Trophoblast cell (in vitro differentiated cells and primary cell): ENCODE data around the gene OPN4.

Experiments used
- DNase-seq, 2 donors: peaks; one replicate each; pipeline ENCODE4 v3.0.0-alpha.2; 2016
- H2AFZ ChIP-seq: 2 replicates; pipeline ENCODE4 v1.6.1; 2013; ENCODE audit warnings: low read length, moderate library complexity, mild to moderate bottlenecking; ENCODE audit not compliant: insufficient read depth, poor library complexity
- H2AK5ac ChIP-seq: 2 replicates; pipeline ENCODE4 v1.6.1; 2013; ENCODE audit warnings: mild to moderate bottlenecking, low read length
- H2BK120ac ChIP-seq: 2 replicates; pipeline ENCODE4 v1.6.1; 2013; ENCODE audit warnings: low read length, mild to moderate bottlenecking, moderate library complexity; ENCODE audit not compliant: insufficient read depth, poor library complexity
- H2BK12ac ChIP-seq: 2 replicates; pipeline ENCODE4 v1.6.1; 2013; ENCODE audit warnings: mild to moderate bottlenecking, low read length, moderate library complexity
- H2BK5ac ChIP-seq: 2 replicates; pipeline ENCODE4 v1.6.1; 2013; ENCODE audit warnings: low read length, low read depth, moderate library complexity, mild to moderate bottlenecking; ENCODE audit not compliant: poor library complexity
- H3K14ac ChIP-seq: 2 replicates; pipeline ENCODE4 v1.6.1; 2013; ENCODE audit warnings: mild to moderate bottlenecking, low read length
- H3K18ac ChIP-seq: 2 replicates; pipeline ENCODE4 v1.6.1; 2013; ENCODE audit warnings: mild to moderate bottlenecking, low read length
- H3K23ac ChIP-seq: 2 replicates; pipeline ENCODE4 v1.6.1; 2013; ENCODE audit warnings: low read length
- H3K27ac ChIP-seq: 2 replicates; pipeline ENCODE4 v1.5.1; 2013; ENCODE audit warnings: low read depth, mild to moderate bottlenecking, inconsistent platforms, low read length, moderate library complexity
- H3K27me3 ChIP-seq: 2 replicates; pipeline ENCODE4 v1.6.1; 2013; ENCODE audit warnings: inconsistent platforms, mild to moderate bottlenecking, low read length, moderate library complexity; ENCODE audit not compliant: insufficient read depth
- H3K36me3 ChIP-seq, 2 experiments: 1 replicate in 1 of 2; 2 replicates in 1 of 2; pipeline ENCODE4 v1.6.1; 2013; ENCODE audit warnings: low read length in 2 of 2, mild to moderate bottlenecking in 2 of 2, moderate library complexity in 1 of 2; ENCODE audit not compliant: insufficient read depth in 2 of 2, control insufficient read depth in 1 of 2
- H3K4ac ChIP-seq: 2 replicates; pipeline ENCODE4 v1.6.1; 2013; ENCODE audit warnings: low read depth, mild to moderate bottlenecking, low read length, moderate library complexity
- H3K4me1 ChIP-seq, 2 experiments: 1 replicate in 1 of 2; 2 replicates in 1 of 2; pipeline ENCODE4 v1.6.1; 2013; ENCODE audit warnings: low read length in 2 of 2, mild to moderate bottlenecking in 2 of 2, moderate library complexity in 1 of 2; ENCODE audit not compliant: insufficient read depth in 2 of 2, control insufficient read depth in 1 of 2
- H3K4me2 ChIP-seq: 2 replicates; pipeline ENCODE4 v1.6.1; 2013; ENCODE audit warnings: inconsistent platforms, mild to moderate bottlenecking, low read length, moderate library complexity
- H3K4me3 ChIP-seq: 2 replicates; pipeline ENCODE4 v1.5.1; 2013; ENCODE audit warnings: mild to moderate bottlenecking, low read depth, low read length, inconsistent platforms
- H3K79me1 ChIP-seq: one replicate; pipeline ENCODE4 v1.6.1; 2013; ENCODE audit warnings: low read length
- H3K79me2 ChIP-seq: 2 replicates; pipeline ENCODE4 v1.6.1; 2013; ENCODE audit warnings: low read length, mild to moderate bottlenecking; ENCODE audit not compliant: control insufficient read depth, insufficient read depth, poor library complexity
- H3K9ac ChIP-seq: 2 replicates; pipeline ENCODE4 v1.6.1; 2013; ENCODE audit warnings: mild to moderate bottlenecking, low read length
- H3K9me3 ChIP-seq: 2 replicates; pipeline ENCODE4 v1.6.1; 2013; ENCODE audit warnings: low read depth, mild to moderate bottlenecking, control low read depth, inconsistent platforms, low read length; ENCODE audit not compliant: insufficient read depth
- H4K12ac ChIP-seq: 2 replicates; pipeline ENCODE4 v1.6.1; 2013; ENCODE audit warnings: low read depth, mild to moderate bottlenecking, low read length, moderate library complexity
- H4K8ac ChIP-seq: 2 replicates; pipeline ENCODE4 v1.6.1; 2013; ENCODE audit warnings: low read depth, mild to moderate bottlenecking, low read length, moderate library complexity
- H4K91ac ChIP-seq: one replicate; pipeline ENCODE4 v1.6.1; 2013; ENCODE audit warnings: low read depth, mild to moderate bottlenecking, low read length, moderate library complexity
- WGBS: extraction: QIAGEN DNeasy Blood & Tissue Kit; methylation state at CpG from one replicate; pipeline ENCODE4 v1.1.7; 2013; ENCODE audit warnings: missing lambda C conversion rate; ENCODE audit not compliant: insufficient read length, insufficient coverage; ENCODE audit errors: extremely low coverage; 5-methylcytosine and 5-hydroxymethylcytosine counted together

The OPN4 gene

GRCh38 chr10:86687750-86688149 lies 33.4 kb downstream of the OPN4 start:
- no peak overlapping the region for H3K4me3 ChIP-seq
- no CpG with 5 or more reads among the region's 4 CpGs for WGBS

GRCh38 chr10:86688398-86688921 lies 34.1 kb downstream of the OPN4 start:
- Histone ChIP-seq H4K8ac (no peak overlapping the region), H3K23ac (no peak overlapping the region), H4K12ac (no peak overlapping the region), H2AK5ac (no peak overlapping the region), H3K9ac (no peak overlapping the region), H3K79me2 (no peaks in the 10 kb centered on the region), H3K4me3 (no peak overlapping the region), H3K9me3 (no peaks in the 10 kb centered on the region), H3K4ac (no peak overlapping the region), H3K27me3 (no peaks in the 10 kb centered on the region), H3K4me2 (no peak overlapping the region), H2BK5ac (no peak overlapping the region), H3K14ac (no peak overlapping the region), H3K36me3 (no peaks in the 10 kb centered on the region), H3K4me1 (no peaks in the 10 kb centered on the region), H2BK120ac (no peak overlapping the region), H3K27ac (no peak overlapping the region), H3K18ac (no peak overlapping the region), H3K79me1 (no peaks in the 10 kb centered on the region), H2BK12ac (no peak overlapping the region), H4K91ac (no peak overlapping the region), H2AFZ (no peak overlapping the region)
- no CpG with 5 or more reads among the region's 8 CpGs for WGBS
- DNase-seq, result peak; percentile 60 to 72

More at GRCh38 chr10:86687750-86688149, 33.4 kb downstream of the OPN4 start:
- peak; percentile 12 to 59 for DNase-seq
- no peak overlapping the region for H3K27ac ChIP-seq
- H3K79me1 ChIP-seq, result no peaks in the 10 kb centered on the region
- H3K4me2 ChIP-seq, result peak overlapping the region; percentile 9
- H2BK12ac ChIP-seq, result no peak overlapping the region
- H3K18ac ChIP-seq, result no peak overlapping the region
- no peak overlapping the region for H4K8ac ChIP-seq
- H3K36me3 ChIP-seq, result no peaks in the 10 kb centered on the region
- H3K27me3 ChIP-seq, result no peaks in the 10 kb centered on the region
- no peak overlapping the region for H2AFZ ChIP-seq
- no peak overlapping the region for H4K91ac ChIP-seq
- no peak overlapping the region for H3K4ac ChIP-seq
- no peaks in the 10 kb centered on the region for H3K4me1 ChIP-seq
- H3K9me3 ChIP-seq, result no peaks in the 10 kb centered on the region
- no peak overlapping the region for H4K12ac ChIP-seq
- no peaks in the 10 kb centered on the region for H3K79me2 ChIP-seq
- H3K23ac ChIP-seq, result no peak overlapping the region
- no peak overlapping the region for H2BK120ac ChIP-seq
- H3K9ac ChIP-seq, result no peak overlapping the region
- H2BK5ac ChIP-seq, result no peak overlapping the region
- H3K14ac ChIP-seq, result no peak overlapping the region
- no peak overlapping the region for H2AK5ac ChIP-seq

GRCh38 chr10:86689146-86689545 lies 34.8 kb downstream of the OPN4 start:
- no peak overlapping the region for H4K91ac ChIP-seq
- no peak overlapping the region for H2BK12ac ChIP-seq
- H3K14ac ChIP-seq, result no peak overlapping the region
- no peak overlapping the region for H3K4me3 ChIP-seq
- no peak overlapping the region for H4K12ac ChIP-seq
- no peak overlapping the region for H3K4ac ChIP-seq
- H2BK120ac ChIP-seq, result no peak overlapping the region
- H3K27ac ChIP-seq, result no peak overlapping the region
- H3K9ac ChIP-seq, result no peak overlapping the region
- no peak overlapping the region for H3K18ac ChIP-seq
- H4K8ac ChIP-seq, result no peak overlapping the region
- DNase-seq, result no peak
- H2AFZ ChIP-seq, result no peak overlapping the region
- no peak overlapping the region for H2AK5ac ChIP-seq
- no peaks in the 10 kb centered on the region for H3K4me1 ChIP-seq
- no peaks in the 10 kb centered on the region for H3K9me3 ChIP-seq
- no CpG with 5 or more reads among the region's 13 CpGs for WGBS
- no peaks in the 10 kb centered on the region for H3K36me3 ChIP-seq
- no peaks in the 10 kb centered on the region for H3K27me3 ChIP-seq
- H2BK5ac ChIP-seq, result no peak overlapping the region
- no peak overlapping the region for H3K4me2 ChIP-seq
- H3K23ac ChIP-seq, result no peak overlapping the region
- no peaks in the 10 kb centered on the region for H3K79me1 ChIP-seq
- no peaks in the 10 kb centered on the region for H3K79me2 ChIP-seq

DNA sequence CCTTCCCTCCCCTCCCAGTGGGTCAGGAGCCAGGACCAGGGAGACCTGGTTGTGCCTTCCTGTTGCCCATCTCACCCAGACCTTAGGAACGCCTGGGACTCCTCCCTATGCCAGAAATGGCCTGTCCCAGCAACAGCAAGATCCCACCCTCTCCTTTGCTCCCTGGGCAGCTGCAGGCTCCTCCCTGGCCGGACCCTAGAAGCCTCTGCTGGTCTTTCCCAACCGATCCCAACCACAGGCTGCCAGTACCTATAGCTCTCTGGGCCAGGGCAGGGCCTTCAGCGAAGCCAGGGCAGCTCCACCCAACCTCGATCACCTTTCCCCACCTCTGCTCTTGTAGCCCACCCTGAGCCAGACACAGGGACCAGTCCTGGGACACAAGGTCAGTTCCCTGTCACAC lies 35.9 kb downstream of the OPN4 start:
- Histone ChIP-seq H3K4ac (no peak overlapping the region), H3K4me1 (no peaks in the 10 kb centered on the region), H3K4me2 (no peak overlapping the region), H3K36me3 (no peaks in the 10 kb centered on the region), H4K8ac (no peak overlapping the region), H2AK5ac (no peak overlapping the region), H3K27me3 (no peaks in the 10 kb centered on the region), H2BK12ac (no peak overlapping the region), H4K12ac (no peak overlapping the region), H3K9me3 (no peaks in the 10 kb centered on the region), H2BK120ac (no peak overlapping the region), H3K18ac (no peak overlapping the region), H3K9ac (no peak overlapping the region), H3K4me3 (no peak overlapping the region), H3K79me1 (no peaks in the 10 kb centered on the region), H3K79me2 (no peaks in the 10 kb centered on the region), H2BK5ac (no peak overlapping the region), H3K14ac (no peak overlapping the region), H4K91ac (no peak overlapping the region), H2AFZ (no peak overlapping the region), H3K23ac (no peak overlapping the region), H3K27ac (no peak overlapping the region)
- WGBS, result no CpG with 5 or more reads among the region's 5 CpGs
- DNase-seq, result no peak
